Lower leg skin (tissue), 3 donors: Measurements from ENCODE around the gene GIPR.

Experiments used
- POLR2A ChIP-seq, 2 donors: fragments of 450-650 bp; IDR thresholded peaks; one replicate each; pipeline ENCODE4 v1.6.1; 2016 to 2017; ENCODE audit warnings: antibody characterized with exemption in 2 of 2, mild to moderate bottlenecking in 1 of 2, moderate library complexity in 1 of 2
- TF ChIP-seq, protein P1 (sequence below), 3 donors: fragments of 450-650 bp; IDR thresholded peaks; one replicate each; pipeline ENCODE4 v1.5.1; 2016; ENCODE audit warnings: antibody characterized with exemption in 3 of 3, mild to moderate bottlenecking in 3 of 3, moderate library complexity in 2 of 3

DNA sequence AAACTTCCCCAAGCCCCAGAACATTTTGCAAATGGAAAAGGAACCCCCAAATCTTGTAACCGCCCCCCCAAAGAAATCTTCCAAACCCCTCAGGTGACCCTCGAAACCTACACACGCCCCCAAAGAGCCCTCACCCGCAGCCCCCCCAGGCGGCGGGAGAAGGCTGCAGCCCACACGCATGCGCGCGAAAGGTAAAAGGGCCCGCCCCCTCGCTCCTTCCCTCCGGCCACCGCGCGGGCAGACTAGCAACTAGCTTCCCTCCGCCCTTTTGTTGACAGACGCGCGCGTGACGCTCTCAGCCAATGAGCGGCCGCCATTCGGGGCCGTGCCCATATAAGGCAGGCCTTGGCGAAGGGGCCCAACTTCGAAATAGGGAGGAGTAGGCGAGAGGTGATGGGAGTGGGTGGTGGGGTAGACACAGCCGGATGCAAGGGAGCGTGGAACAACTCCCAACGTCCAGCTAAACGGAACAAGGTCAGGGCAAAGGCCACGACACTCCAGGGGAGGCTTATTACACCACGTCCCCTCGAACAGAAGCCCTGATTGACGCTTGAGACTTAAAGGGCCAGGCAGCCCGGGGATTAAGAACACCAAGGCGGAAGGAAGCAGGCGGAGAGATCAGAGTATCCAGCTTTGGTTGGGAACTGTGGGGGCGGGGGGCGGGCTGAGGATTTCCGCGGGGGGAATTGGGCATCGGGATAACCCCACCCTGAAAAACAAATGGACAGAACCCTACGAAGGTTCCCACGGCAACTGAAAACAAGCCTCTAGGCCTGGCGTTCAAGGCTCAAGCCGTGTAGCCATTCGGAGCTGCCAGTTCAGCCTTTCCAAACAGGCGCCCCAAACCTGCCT, 49.3 kb downstream of the GIPR start:
- TF ChIP-seq, protein P1, sequence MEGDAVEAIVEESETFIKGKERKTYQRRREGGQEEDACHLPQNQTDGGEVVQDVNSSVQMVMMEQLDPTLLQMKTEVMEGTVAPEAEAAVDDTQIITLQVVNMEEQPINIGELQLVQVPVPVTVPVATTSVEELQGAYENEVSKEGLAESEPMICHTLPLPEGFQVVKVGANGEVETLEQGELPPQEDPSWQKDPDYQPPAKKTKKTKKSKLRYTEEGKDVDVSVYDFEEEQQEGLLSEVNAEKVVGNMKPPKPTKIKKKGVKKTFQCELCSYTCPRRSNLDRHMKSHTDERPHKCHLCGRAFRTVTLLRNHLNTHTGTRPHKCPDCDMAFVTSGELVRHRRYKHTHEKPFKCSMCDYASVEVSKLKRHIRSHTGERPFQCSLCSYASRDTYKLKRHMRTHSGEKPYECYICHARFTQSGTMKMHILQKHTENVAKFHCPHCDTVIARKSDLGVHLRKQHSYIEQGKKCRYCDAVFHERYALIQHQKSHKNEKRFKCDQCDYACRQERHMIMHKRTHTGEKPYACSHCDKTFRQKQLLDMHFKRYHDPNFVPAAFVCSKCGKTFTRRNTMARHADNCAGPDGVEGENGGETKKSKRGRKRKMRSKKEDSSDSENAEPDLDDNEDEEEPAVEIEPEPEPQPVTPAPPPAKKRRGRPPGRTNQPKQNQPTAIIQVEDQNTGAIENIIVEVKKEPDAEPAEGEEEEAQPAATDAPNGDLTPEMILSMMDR (IDR thresholded peaks at IDR 0.05), result no peak
- TF ChIP-seq POLR2A (IDR thresholded peaks at IDR 0.05), result no peak
